Ishikawa (cell line): ENCODE results near the gene BBS9.

ENCODE experiments used
- EP300 ChIP-seq: IDR thresholded peaks from 2 replicates; pipeline ENCODE4 v1.6.1; 2012; ENCODE audit warnings: borderline replicate concordance
- NFIC ChIP-seq: IDR thresholded peaks from 2 replicates; pipeline ENCODE4 v1.6.1; 2012
- RAD21 ChIP-seq: IDR thresholded peaks from 2 replicates; pipeline ENCODE4 v1.6.1; 2012; ENCODE audit warnings: low read depth
- TCF12 ChIP-seq: IDR thresholded peaks from 2 replicates; pipeline ENCODE4 v1.6.1; 2012; ENCODE audit warnings: low read depth
- YY1 ChIP-seq: IDR thresholded peaks from 2 replicates; pipeline ENCODE4 v1.6.1; 2012; ENCODE audit warnings: low read depth
- ZBTB7A ChIP-seq: IDR thresholded peaks from 2 replicates; pipeline ENCODE4 v1.6.1; 2012; ENCODE audit warnings: low read depth
- TF ChIP-seq, protein P1 (sequence below): IDR thresholded peaks from 2 replicates; pipeline ENCODE4 v1.6.1; 2012

DNA sequence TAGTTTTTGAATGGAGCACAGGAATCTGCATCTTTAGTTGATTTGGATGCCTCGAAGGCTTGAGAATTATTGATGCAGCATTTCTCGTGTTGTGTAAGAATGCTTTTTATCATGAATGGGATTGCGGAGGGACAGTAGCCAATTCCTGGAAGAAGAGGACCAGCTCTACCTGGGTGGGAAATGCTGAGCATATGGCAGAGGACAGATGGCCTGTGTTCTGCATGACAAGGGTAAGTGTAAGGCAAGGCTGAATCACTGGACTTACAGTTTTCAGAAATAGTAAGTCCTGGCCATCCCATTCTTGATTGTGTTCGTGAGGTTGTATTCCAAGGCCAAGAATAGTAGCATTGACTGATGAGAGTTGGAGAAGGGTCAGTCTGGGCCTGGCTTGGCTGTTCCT, 36.1 kb upstream of the BBS9 start:
- TF ChIP-seq EP300 (no peak), RAD21 (no peak), TCF12 (no peak), ZBTB7A (no peak), NFIC (no peak), YY1 (no peak)
- TF ChIP-seq, protein P1, sequence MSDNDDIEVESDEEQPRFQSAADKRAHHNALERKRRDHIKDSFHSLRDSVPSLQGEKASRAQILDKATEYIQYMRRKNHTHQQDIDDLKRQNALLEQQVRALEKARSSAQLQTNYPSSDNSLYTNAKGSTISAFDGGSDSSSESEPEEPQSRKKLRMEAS = no peak
